SIG-M5 (cell line): ENCODE data around the gene ANO10.
"Not testable (repeated sequence)": the region's sequence is repeated elsewhere in the genome, so short reads cannot be mapped to it uniquely, and the experiment has no call there.

Source experiments
- DNase-seq: peaks from one replicate; lab custom pipeline; 2025; lab: John Stamatoyannopoulos, UW

Gene ANO10

GRCh38 chr3:43521941-43522340 lies 99.9 kb downstream of the ANO10 start:
- no peak for DNase-seq

GRCh38 chr3:43518515-43518914 lies 103.3 kb downstream of the ANO10 start:
- DNase-seq, result not testable (repeated sequence)

- no peak for DNase-seq
These were observed 105.7 kb downstream of the ANO10 start for GRCh38 chr3:43515970-43516635.

GRCh38 chr3:43515208-43515917 lies 106.4 kb downstream of the ANO10 start:
- no peak for DNase-seq

- DNase-seq, result no peak
These were observed 108.9 kb downstream of the ANO10 start for GRCh38 chr3:43512754-43513404.

GRCh38 chr3:43506644-43507043 lies 115.2 kb downstream of the ANO10 start:
- DNase-seq, result no peak

- no peak for DNase-seq
These were observed 116.5 kb downstream of the ANO10 start for GRCh38 chr3:43505351-43505750.

- no peak for DNase-seq
These were observed 118.6 kb downstream of the ANO10 start for GRCh38 chr3:43503067-43503728.

GRCh38 chr3:43499256-43499655 lies 122.6 kb downstream of the ANO10 start:
- DNase-seq, result no peak

- no peak for DNase-seq
These were observed 123.9 kb downstream of the ANO10 start for GRCh38 chr3:43497905-43498365.

- no peak for DNase-seq
These were observed 124.4 kb downstream of the ANO10 start for GRCh38 chr3:43497422-43497821.

GRCh38 chr3:43496740-43497375 lies 125.0 kb downstream of the ANO10 start:
- DNase-seq, result no peak

- not testable (repeated sequence) for DNase-seq
These were observed 128.9 kb downstream of the ANO10 start for GRCh38 chr3:43492932-43493331.

GRCh38 chr3:43491807-43492206 lies 130.0 kb downstream of the ANO10 start:
- not testable (repeated sequence) for DNase-seq

GRCh38 chr3:43490640-43491185 lies 131.1 kb downstream of the ANO10 start:
- DNase-seq, result no peak

- no peak for DNase-seq
These were observed 131.9 kb downstream of the ANO10 start for GRCh38 chr3:43489930-43490329.

GRCh38 chr3:43485931-43486330 lies 135.9 kb downstream of the ANO10 start:
- DNase-seq, result no peak

- DNase-seq, result no peak
These were observed 136.8 kb downstream of the ANO10 start for GRCh38 chr3:43484926-43485488.

GRCh38 chr3:43481375-43481774 lies 140.4 kb downstream of the ANO10 start:
- DNase-seq, result no peak

GRCh38 chr3:43478839-43479238 lies 143.0 kb downstream of the ANO10 start:
- not testable (repeated sequence) for DNase-seq

- DNase-seq, result no peak
These were observed 143.6 kb downstream of the ANO10 start for GRCh38 chr3:43478118-43478785.
